ENCODE results near the gene CHTF8. TPM values are rescaled to one million over a fixed set of nuclear protein-coding genes. Genes with fewer than 3 reads are reported as not detected.

The CHTF8 gene
- total RNA-seq, 1 experiment from 2014 or later, result 98.5 TPM

DNA sequence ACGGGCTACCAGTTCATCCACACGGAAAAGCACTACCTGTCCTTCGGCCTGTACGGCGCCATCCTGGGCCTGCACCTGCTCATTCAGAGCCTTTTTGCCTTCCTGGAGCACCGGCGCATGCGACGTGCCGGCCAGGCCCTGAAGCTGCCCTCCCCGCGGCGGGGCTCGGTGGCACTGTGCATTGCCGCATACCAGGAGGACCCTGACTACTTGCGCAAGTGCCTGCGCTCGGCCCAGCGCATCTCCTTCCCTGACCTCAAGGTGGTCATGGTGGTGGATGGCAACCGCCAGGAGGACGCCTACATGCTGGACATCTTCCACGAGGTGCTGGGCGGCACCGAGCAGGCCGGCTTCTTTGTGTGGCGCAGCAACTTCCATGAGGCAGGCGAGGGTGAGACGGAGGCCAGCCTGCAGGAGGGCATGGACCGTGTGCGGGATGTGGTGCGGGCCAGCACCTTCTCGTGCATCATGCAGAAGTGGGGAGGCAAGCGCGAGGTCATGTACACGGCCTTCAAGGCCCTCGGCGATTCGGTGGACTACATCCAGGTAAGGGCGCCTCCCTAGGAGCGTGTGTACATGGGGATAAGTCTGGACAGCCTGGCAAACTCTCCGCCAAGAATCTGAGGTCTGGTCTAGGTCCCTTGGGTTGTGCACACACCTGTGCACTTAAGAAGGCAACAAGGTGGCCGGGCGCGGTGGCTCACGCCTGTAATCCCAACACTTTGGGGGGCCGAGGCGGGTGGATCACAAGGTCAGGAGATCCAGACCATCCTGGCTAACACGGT, 22.7 kb downstream of the CHTF8 start:
- H3K9ac ChIP-seq (ENCODE audit: low read length), result no peak overlapping the region
- H3K79me2 ChIP-seq (ENCODE audit: low read length), result no peaks in the 10 kb centered on the region
- H3K36me3 ChIP-seq (ENCODE audit: insufficient read depth, low read length), result no peaks in the 10 kb centered on the region
- H2AFZ ChIP-seq (ENCODE audit: low read length), result no peak overlapping the region
- no peak overlapping the region for H3K4me2 ChIP-seq (ENCODE audit: low read depth, low read length, poor library complexity, severe bottlenecking)
- no peaks in the 10 kb centered on the region for H3K27me3 ChIP-seq (ENCODE audit: low read length)
- DNase-seq, result peak; percentile 23
- peaks cover 5% of the 10 kb centered on the region; the same call in 1 of the 2 replicates for H3K4me1 ChIP-seq (ENCODE audit: low read length)
- no peak overlapping the region for H3K27ac ChIP-seq (ENCODE audit: low read length)
- H3K4me3 ChIP-seq (ENCODE audit: low read length), result no peak overlapping the region
- H3K9me2 ChIP-seq (replicated peaks; ENCODE audit: insufficient read depth, low read length), result no peaks in the 10 kb centered on the region
- peaks cover 6% of the 10 kb centered on the region; the same call in 1 of the 2 replicates for H4K20me1 ChIP-seq (ENCODE audit: insufficient read depth, low read depth, low read length)
- no peaks in the 10 kb centered on the region for H3K9me3 ChIP-seq (ENCODE audit: low read length)

DNA sequence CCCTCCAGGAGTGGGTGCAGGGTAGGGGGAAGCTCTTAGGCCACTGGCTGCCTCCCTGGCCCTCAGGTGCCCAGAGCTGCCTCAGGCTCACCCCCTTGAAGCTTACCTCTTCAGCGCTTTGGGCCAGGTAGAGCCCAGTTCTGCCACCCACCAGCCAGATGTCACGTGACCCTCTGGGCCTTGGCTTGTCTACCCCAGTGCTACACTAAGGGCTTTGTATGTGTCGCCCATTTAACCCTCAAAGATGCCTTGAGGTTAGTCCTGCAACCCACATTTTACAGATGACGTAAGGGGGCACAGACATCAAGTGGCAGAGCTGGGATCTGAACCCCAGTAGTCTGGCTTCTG, 23.5 kb downstream of the CHTF8 start:
- H3K27me3 ChIP-seq (ENCODE audit: low read length), result no peaks in the 10 kb centered on the region
- no peak overlapping the region for H3K4me2 ChIP-seq (ENCODE audit: low read depth, low read length, poor library complexity, severe bottlenecking)
- no peak overlapping the region for H3K4me3 ChIP-seq (ENCODE audit: low read length)
- no peaks in the 10 kb centered on the region for H3K79me2 ChIP-seq (ENCODE audit: low read length)
- no peaks in the 10 kb centered on the region for H3K9me2 ChIP-seq (replicated peaks; ENCODE audit: insufficient read depth, low read length)
- H3K9me3 ChIP-seq (ENCODE audit: low read length), result no peaks in the 10 kb centered on the region
- 0 out of 2 replicates have a peak, but pooled peaks cover 5% of the 10 kb centered on the region for H4K20me1 ChIP-seq (ENCODE audit: insufficient read depth, low read depth, low read length)
- no peak overlapping the region for H3K9ac ChIP-seq (ENCODE audit: low read length)
- H3K4me1 ChIP-seq (ENCODE audit: low read length), result peaks cover 5% of the 10 kb centered on the region; the same call in 1 of the 2 replicates
- no peak for DNase-seq
- H3K36me3 ChIP-seq (ENCODE audit: insufficient read depth, low read length), result no peaks in the 10 kb centered on the region
- no peak overlapping the region for H2AFZ ChIP-seq (ENCODE audit: low read length)
- no peak overlapping the region for H3K27ac ChIP-seq (ENCODE audit: low read length)

DNA sequence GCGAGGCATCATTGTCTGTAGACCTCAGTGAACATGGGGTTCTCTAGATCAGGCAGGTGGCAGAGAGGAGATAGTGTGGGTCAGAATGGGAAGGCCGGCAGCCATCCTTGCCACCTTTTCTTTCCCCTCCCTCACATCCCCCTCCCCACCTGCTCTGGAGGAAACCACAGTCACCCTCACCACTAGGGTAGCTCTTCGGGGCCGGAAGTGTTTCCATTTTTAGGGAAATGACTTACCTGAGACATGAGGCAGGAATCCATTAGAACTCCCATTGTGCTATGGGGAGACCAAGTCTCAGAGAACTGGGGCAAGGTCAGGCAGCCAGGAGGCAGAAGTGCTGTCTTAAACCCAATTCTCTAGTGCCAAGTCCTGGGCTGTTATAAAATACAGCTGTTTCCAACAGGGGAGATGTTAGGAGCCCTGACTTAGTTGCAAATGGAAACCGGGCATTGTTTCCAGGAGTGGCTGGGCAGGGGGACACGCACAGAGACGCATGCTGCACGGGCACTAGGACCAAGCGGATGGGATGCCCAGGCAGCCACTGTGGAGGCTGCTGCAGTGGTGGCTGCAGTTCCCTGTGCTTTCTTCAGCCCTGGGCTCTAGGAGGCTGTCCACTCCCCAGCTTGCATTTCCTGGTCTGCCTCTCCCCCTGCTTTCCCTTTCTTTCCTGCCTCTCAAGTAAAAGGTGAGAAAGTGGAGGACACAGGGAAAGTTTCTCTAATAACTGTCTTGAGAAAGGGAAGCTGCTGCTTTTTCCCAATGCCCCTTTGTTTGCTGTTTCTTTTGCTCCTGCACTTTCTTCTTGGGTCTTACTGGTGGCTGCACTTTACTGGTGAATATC, 24.1 kb downstream of the CHTF8 start:
- no peaks in the 10 kb centered on the region for H3K36me3 ChIP-seq (ENCODE audit: insufficient read depth, low read length)
- H3K4me2 ChIP-seq (ENCODE audit: low read depth, low read length, poor library complexity, severe bottlenecking), result no peak overlapping the region
- no peaks in the 10 kb centered on the region for H3K9me3 ChIP-seq (ENCODE audit: low read length)
- H2AFZ ChIP-seq (ENCODE audit: low read length), result no peak overlapping the region
- no peaks in the 10 kb centered on the region for H3K9me2 ChIP-seq (replicated peaks; ENCODE audit: insufficient read depth, low read length)
- H3K4me3 ChIP-seq (ENCODE audit: low read length), result no peak overlapping the region
- H3K27me3 ChIP-seq (ENCODE audit: low read length), result no peaks in the 10 kb centered on the region
- H4K20me1 ChIP-seq (ENCODE audit: insufficient read depth, low read depth, low read length), result 0 out of 2 replicates have a peak, but pooled peaks cover 5% of the 10 kb centered on the region
- no peak overlapping the region for H3K9ac ChIP-seq (ENCODE audit: low read length)
- no peak for DNase-seq
- H3K79me2 ChIP-seq (ENCODE audit: low read length), result no peaks in the 10 kb centered on the region
- no peak overlapping the region for H3K27ac ChIP-seq (ENCODE audit: low read length)
- H3K4me1 ChIP-seq (ENCODE audit: low read length), result peaks cover 5% of the 10 kb centered on the region; the same call in 1 of the 2 replicates

DNA sequence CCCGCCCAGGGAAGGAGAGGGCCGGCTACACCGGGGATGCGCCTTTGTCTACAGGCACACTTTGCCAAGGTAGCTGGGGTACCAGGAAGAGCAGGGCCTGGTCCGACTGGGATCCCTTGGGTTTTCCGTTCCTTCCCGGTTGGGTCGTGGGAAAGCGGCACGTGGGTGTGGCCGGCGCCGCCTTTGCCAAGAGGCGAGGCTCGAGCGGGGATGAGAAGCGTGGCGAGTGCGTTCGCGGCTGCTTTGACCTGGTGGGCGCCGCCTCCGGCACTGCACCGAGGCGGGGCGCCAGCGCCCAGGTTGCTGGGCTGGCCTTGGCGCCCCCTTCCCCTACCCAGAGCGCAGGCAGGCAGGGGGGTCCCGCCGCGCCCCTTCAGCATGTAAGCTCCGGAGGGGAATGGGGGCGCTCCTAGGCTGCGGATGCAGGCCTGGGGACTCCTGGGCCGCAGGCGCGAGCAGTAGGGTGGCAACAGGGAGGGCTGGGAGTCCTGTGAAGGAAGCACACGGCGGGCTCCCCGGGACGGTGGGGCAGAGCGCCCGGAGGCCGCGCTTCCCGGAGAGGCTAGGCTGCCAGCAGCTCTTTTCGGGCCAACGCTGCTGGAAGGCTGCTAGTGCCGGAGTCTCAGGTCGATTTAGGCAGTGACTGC, 24.9 kb downstream of the CHTF8 start:
- Histone ChIP-seq H3K9me2 (replicated peaks; ENCODE audit: insufficient read depth, low read length) (no peaks in the 10 kb centered on the region), H3K27ac (ENCODE audit: low read length) (no peak overlapping the region), H4K20me1 (ENCODE audit: insufficient read depth, low read depth, low read length) (peaks cover 5% of the 10 kb centered on the region; the same call in 1 of the 2 replicates), H3K36me3 (ENCODE audit: insufficient read depth, low read length) (no peaks in the 10 kb centered on the region), H3K9me3 (ENCODE audit: low read length) (no peaks in the 10 kb centered on the region), H3K79me2 (ENCODE audit: low read length) (no peaks in the 10 kb centered on the region), H3K9ac (ENCODE audit: low read length) (no peak overlapping the region), H3K4me2 (ENCODE audit: low read depth, low read length, poor library complexity, severe bottlenecking) (no peak overlapping the region), H3K4me1 (ENCODE audit: low read length) (peaks cover 7% of the 10 kb centered on the region; the same call in 1 of the 2 replicates), H3K4me3 (ENCODE audit: low read length) (no peak overlapping the region), H2AFZ (ENCODE audit: low read length) (no peak overlapping the region), H3K27me3 (ENCODE audit: low read length) (no peaks in the 10 kb centered on the region)
- no peak for DNase-seq

DNA sequence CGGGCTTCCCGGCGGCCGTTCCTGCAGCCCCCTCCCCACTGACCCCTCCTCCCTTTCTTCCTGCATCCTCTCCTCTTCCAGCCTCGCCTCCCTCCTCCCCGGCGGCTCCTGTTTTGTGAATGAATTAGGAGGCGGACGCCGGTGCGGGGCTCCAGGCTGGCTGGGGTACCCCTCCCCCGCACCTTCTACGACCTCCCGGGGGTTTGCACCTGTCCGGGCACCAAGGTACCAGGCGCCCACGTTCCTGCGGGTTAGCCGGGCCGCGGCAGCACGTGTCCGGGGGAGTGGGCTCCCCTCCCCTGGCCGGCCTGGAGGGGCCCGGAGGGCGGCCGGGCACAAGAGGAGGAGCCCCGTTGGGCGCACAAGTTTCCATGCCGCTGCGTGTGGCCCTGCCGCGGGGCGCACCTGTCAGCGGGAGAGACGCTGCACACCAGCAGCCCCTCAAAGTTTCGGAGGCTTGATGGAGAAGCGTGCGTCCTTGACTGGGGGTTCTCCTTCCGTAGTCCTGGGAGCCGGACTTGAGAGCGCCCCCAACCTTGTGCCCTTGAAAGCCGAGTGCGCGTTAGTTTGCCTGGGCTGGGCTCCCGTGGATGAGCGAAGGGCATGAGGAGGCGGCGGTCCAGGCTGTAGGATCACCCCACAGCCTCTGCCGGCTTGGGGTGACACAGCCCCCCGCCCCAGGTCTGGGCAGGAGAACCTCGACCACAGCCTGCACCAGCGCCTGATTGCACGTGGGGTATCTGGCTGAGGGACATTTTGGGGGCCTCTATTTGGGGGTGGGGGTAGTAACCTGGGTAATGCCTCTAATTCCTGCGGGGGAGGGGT, 25.7 kb downstream of the CHTF8 start:
- Histone ChIP-seq H3K27me3 (ENCODE audit: low read length) (no peaks in the 10 kb centered on the region), H2AFZ (ENCODE audit: low read length) (no peak overlapping the region), H3K9me3 (ENCODE audit: low read length) (no peaks in the 10 kb centered on the region), H3K4me2 (ENCODE audit: low read depth, low read length, poor library complexity, severe bottlenecking) (peak overlapping the region; percentile 70), H3K9ac (ENCODE audit: low read length) (peak overlapping the region; percentile 50), H4K20me1 (ENCODE audit: insufficient read depth, low read depth, low read length) (peaks cover 5% of the 10 kb centered on the region; the same call in 1 of the 2 replicates), H3K27ac (ENCODE audit: low read length) (no peak overlapping the region), H3K79me2 (ENCODE audit: low read length) (no peaks in the 10 kb centered on the region), H3K4me3 (ENCODE audit: low read length) (peak overlapping the region; percentile 54; the same call in 1 of the 2 replicates), H3K36me3 (ENCODE audit: insufficient read depth, low read length) (no peaks in the 10 kb centered on the region), H3K4me1 (ENCODE audit: low read length) (peaks cover 7% of the 10 kb centered on the region; the same call in 1 of the 2 replicates), H3K9me2 (replicated peaks; ENCODE audit: insufficient read depth, low read length) (no peaks in the 10 kb centered on the region)
- no peak for DNase-seq

DNA sequence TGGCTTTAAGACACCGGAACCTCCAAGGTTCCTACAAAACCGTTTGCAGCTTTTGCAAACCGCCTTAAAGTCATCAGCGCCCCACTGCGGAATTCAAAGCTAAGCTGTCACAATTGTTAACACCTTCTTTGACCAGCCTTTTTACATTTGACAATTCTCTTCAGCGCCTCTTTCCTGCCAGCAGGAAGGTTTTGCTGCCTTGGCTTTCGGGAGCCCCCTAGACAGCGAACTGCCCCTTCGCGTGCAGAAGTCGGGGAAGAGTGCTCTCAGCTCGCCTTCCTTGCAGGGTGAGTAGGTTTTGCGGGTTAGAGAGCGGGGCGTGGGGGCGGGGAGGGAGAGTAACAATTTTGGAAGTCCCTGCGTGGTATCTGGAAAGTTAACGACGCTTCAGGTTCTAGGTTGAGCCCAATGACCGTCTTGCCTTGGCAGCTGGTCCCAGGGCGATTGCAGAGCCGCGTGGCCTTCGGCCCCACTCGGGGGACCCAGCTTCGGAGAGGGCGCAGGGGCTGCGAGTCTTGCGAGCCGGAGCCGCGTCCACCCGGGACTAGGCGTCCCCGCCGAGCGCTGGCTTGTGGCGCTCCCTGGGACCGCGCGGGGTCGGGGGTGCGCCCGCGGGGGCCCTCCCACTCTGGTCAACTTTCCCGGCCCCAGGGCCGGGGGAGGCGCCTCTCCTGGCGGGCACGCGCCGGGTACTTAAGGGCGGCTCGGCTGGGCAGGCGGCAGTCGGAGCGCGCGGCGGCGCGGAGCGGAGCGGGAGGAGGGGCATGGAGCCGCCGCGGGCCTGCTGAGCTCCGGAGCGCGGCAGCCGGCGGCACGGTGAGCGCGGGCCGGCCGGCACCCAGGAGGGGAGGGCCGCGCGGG, 26.7 kb downstream of the CHTF8 start, which contains the start of gene HAS3:
TSS of gene HAS3 (plus strand) at position 153 of the 861 bp plus-strand sequence. CDS start 3,743 bp downstream, outside the sequence.
- Histone ChIP-seq H3K9me2 (replicated peaks; ENCODE audit: insufficient read depth, low read length) (no peaks in the 10 kb centered on the region), H3K9ac (ENCODE audit: low read length) (peak within 1 kb of the TSS; percentile 50), H3K36me3 (ENCODE audit: insufficient read depth, low read length) (no peaks in the 10 kb centered on the region), H2AFZ (ENCODE audit: low read length) (no peak within 1 kb of the TSS), H4K20me1 (ENCODE audit: insufficient read depth, low read depth, low read length) (peaks cover 5% of the 10 kb centered on the region; the same call in 1 of the 2 replicates), H3K79me2 (ENCODE audit: low read length) (no peaks in the 10 kb centered on the region), H3K9me3 (ENCODE audit: low read length) (no peaks in the 10 kb centered on the region), H3K4me1 (ENCODE audit: low read length) (peaks cover 7% of the 10 kb centered on the region; the same call in 1 of the 2 replicates), H3K27me3 (ENCODE audit: low read length) (no peaks in the 10 kb centered on the region), H3K4me2 (ENCODE audit: low read depth, low read length, poor library complexity, severe bottlenecking) (peak within 1 kb of the TSS; percentile 70), H3K27ac (ENCODE audit: low read length) (no peak within 1 kb of the TSS), H3K4me3 (ENCODE audit: low read length) (peak within 1 kb of the TSS; percentile 57; the same call in 1 of the 2 replicates)
- peak; percentile 60 for DNase-seq

Measured in Karpas-422 (cell line).